A549 (cell line): ENCODE measurements around the gene MORF4L1. TPM values are rescaled to one million over a fixed set of nuclear protein-coding genes. Genes with fewer than 3 reads are reported as not detected.

Source experiments
- ATAC-seq, 2 experiments: fragments of 200-7000 bp in 1 of 2; fragments of >200 bp in 1 of 2; cut with Nextera tagmentation in 1 of 2; cut with Tn5 transposase in 1 of 2; 3 replicates each; pipeline versions ENCODE4 v1.8.0 to v1.9.1; 2018 to 2020; ENCODE audit warnings: mild to moderate bottlenecking in 1 of 2, moderate library complexity in 1 of 2
- CTCF ChIA-PET: fragments of 300-600 bp; sonication (Branson Sonifier 250); formaldehyde crosslinking; extraction: SDS; loops from one replicate; lab custom pipeline; 2021; ENCODE audit warnings: antibody characterized with exemption, inconsistent platforms; lab: Yijun Ruan, JAX
- POLR2A ChIA-PET: fragments of 350-600 bp; formaldehyde crosslinking; extraction: SDS; loops from one replicate; lab custom pipeline; 2021; ENCODE audit warnings: antibody characterized with exemption, inconsistent platforms; lab: Yijun Ruan, JAX
- DNase-seq, 2 experiments: peaks; one replicate each; pipeline versions ENCODE4 v3.0.0 to v3.0.0-alpha.2; 2011 to 2016; ENCODE audit warnings: low read depth in 1 of 2, low spot score in 1 of 2
- FAIRE-seq: peaks from 2 replicates; lab custom pipeline; 2011; peaks lifted over from hg19 to GRCh38; lab: Jason Lieb, UNC
- H3K27ac ChIP-seq, 2 experiments: fragments of >200 bp; sonication (Bioruptor Twin); formaldehyde crosslinking; 3 replicates each; pipeline ENCODE4 v1.5.1; 2016 to 2017
- H3K4me1 ChIP-seq: fragments of >200 bp; sonication (Bioruptor Twin); formaldehyde crosslinking; 3 replicates; pipeline ENCODE4 v1.6.1; 2016
- H3K4me2 ChIP-seq: fragments of >200 bp; sonication (Bioruptor Twin); formaldehyde crosslinking; 3 replicates; pipeline ENCODE4 v1.6.1; 2016
- H3K4me3 ChIP-seq: fragments of >200 bp; sonication (Bioruptor Twin); formaldehyde crosslinking; 3 replicates; pipeline ENCODE4 v1.5.1; 2016
- H3K9me3 ChIP-seq: fragments of >200 bp; sonication (Bioruptor Twin); formaldehyde crosslinking; 3 replicates; pipeline ENCODE4 v1.6.1; 2016
- CBX8 ChIP-seq: fragments of 200-600 bp; sonication (generic); IDR thresholded peaks from 2 replicates; pipeline ENCODE4 v1.6.1; 2016
- CEBPB ChIP-seq, 2 experiments: fragments of >200 bp in 1 of 2; sonication (Bioruptor Twin) in 1 of 2; formaldehyde crosslinking in 1 of 2; IDR thresholded peaks; 2 replicates each; pipeline ENCODE4 v1.6.1; 2012 to 2016
- CHD2 ChIP-seq: fragments of 150-350 bp; IDR thresholded peaks from 2 replicates; pipeline ENCODE4 v1.6.1; 2014; ENCODE audit warnings: low read length; ENCODE audit not compliant: partially characterized antibody
- CHD4 ChIP-seq: fragments of 200-600 bp; sonication (generic); IDR thresholded peaks from 2 replicates; pipeline ENCODE4 v1.6.1; 2016; ENCODE audit warnings: antibody characterized with exemption, mild to moderate bottlenecking, borderline replicate concordance
- E2F6 ChIP-seq: IDR thresholded peaks from 2 replicates; pipeline ENCODE4 v1.6.1; 2012; ENCODE audit warnings: low read depth, borderline replicate concordance
- EHF ChIP-seq: fragments of 250-450 bp; sonication (Bioruptor Pico); IDR thresholded peaks from 2 replicates; pipeline ENCODE4 v1.5.0; 2020; ENCODE audit warnings: mild to moderate bottlenecking
- ESRRA ChIP-seq: fragments of 150-350 bp; IDR thresholded peaks from 2 replicates; pipeline ENCODE4 v1.6.1; 2014; ENCODE audit warnings: mild to moderate bottlenecking, low read length, borderline replicate concordance
- FOSB ChIP-seq: fragments of 250-450 bp; sonication (Bioruptor Pico); IDR thresholded peaks from 2 replicates; pipeline ENCODE4 v1.5.0; 2020; ENCODE audit warnings: mild to moderate bottlenecking, moderate library complexity
- FOSL2 ChIP-seq, 2 experiments: fragments of 450-650 bp in 1 of 2; fragments of >200 bp in 1 of 2; sonication (Bioruptor Twin) in 1 of 2; formaldehyde crosslinking; IDR thresholded peaks; 2 replicates each; pipeline versions ENCODE4 v1.5.0 to v1.6.1; 2016 to 2020; ENCODE audit warnings: mild to moderate bottlenecking in 1 of 2, moderate library complexity in 1 of 2
- FOXS1 ChIP-seq: fragments of 250-450 bp; sonication (Bioruptor Pico); IDR thresholded peaks from 2 replicates; pipeline ENCODE4 v1.5.0; 2020; ENCODE audit warnings: mild to moderate bottlenecking, moderate library complexity
- GATA3 ChIP-seq: IDR thresholded peaks from 2 replicates; pipeline ENCODE4 v1.6.1; 2012; ENCODE audit warnings: borderline replicate concordance
- HEYL ChIP-seq: fragments of 250-450 bp; sonication (Bioruptor Pico); IDR thresholded peaks from 2 replicates; pipeline ENCODE4 v1.8.0; 2021; ENCODE audit warnings: mild to moderate bottlenecking, moderate library complexity
- NFE2L2 ChIP-seq: fragments of 150-350 bp; conservative IDR thresholded peaks from 2 replicates; pipeline ENCODE4 v1.6.1; 2014; ENCODE audit warnings: low read length
- PBX3 ChIP-seq: IDR thresholded peaks from 2 replicates; pipeline ENCODE4 v1.6.1; 2012
- PHF8 ChIP-seq: fragments of 200-600 bp; sonication (generic); IDR thresholded peaks from 2 replicates; pipeline ENCODE4 v1.6.1; 2016; ENCODE audit warnings: low read depth, mild to moderate bottlenecking, antibody characterized with exemption, moderate library complexity, borderline replicate concordance
- RARB ChIP-seq: fragments of 250-450 bp; sonication (Bioruptor Pico); IDR thresholded peaks from 2 replicates; pipeline ENCODE4 v1.8.0; 2021; ENCODE audit warnings: mild to moderate bottlenecking, moderate library complexity
- SMC3 ChIP-seq: fragments of >200 bp; sonication (Bioruptor Twin); formaldehyde crosslinking; IDR thresholded peaks from 3 replicates; pipeline ENCODE4 v1.6.1; 2018; ENCODE audit warnings: inconsistent platforms
- TFCP2L1 ChIP-seq: fragments of 250-450 bp; sonication (Bioruptor Pico); IDR thresholded peaks from 2 replicates; pipeline ENCODE4 v1.5.0; 2021; ENCODE audit warnings: mild to moderate bottlenecking
- ZFP36 ChIP-seq: fragments of 450-650 bp; IDR thresholded peaks from 2 replicates; pipeline ENCODE4 v1.6.1; 2014; ENCODE audit warnings: borderline replicate concordance; ENCODE audit not compliant: partially characterized antibody
- WGBS: methylation state at CpG from one replicate; pipeline ENCODE4 v1.1.6; 2017; ENCODE audit errors: missing lambda C conversion rate; 5-methylcytosine and 5-hydroxymethylcytosine counted together
- polyA plus RNA-seq, 4 experiments: library from polyadenylated mRNA; depleted of rRNA in 3 of 4; stranded (reverse); fragments of >200 nt; fragmentation: RNase III in 1 of 4; extraction: RNeasy Plus Mini Kit Qiagen cat#74134 plus additional on column Dnase treatment in 1 of 4; gene quantifications; 2 replicates in 3 of 4; 3 replicates in 1 of 4; pipeline ENCODE4 v1.2.3, GENCODE V29; 2011 to 2017
- TF ChIP-seq, protein P1 (sequence below): IDR thresholded peaks from 2 replicates; pipeline ENCODE4 v1.6.1; 2012
- TF ChIP-seq, protein P2 (sequence below): fragments of 150-350 bp; IDR thresholded peaks from 2 replicates; pipeline ENCODE4 v1.6.1; 2014; ENCODE audit warnings: low read depth, mild to moderate bottlenecking, low read length
- TF ChIP-seq, protein P3 (sequence below): fragments of >200 bp; sonication (Bioruptor Twin); formaldehyde crosslinking; IDR thresholded peaks from 3 replicates; pipeline ENCODE4 v1.5.1; 2016

Gene MORF4L1
- polyA plus RNA-seq, 2 of the 4 experiments (the other 2 are of a cell fraction), result 498 to 927 TPM

DNA sequence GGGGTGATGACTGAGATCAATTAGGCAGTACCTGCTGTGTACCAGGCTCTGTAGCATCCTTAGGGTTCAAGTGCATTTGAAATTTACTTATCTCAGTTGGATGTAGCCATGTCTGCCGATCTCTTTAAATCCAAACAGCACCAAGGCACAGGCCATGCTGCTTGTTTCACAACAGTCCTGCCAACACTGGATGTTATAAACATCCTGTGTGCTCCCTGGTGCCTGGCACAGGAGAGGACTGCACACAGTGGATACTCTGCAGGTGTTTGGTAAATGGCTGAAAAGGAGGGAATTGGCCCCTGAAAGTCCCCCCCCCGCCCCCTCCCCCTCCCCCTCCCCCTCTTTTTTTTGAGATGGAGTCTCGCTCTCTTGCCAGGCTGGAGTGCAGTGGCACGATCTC, 45.2 kb downstream of the MORF4L1 start (continued):
- TF ChIP-seq E2F6 (no peak), ZFP36 (no peak), GATA3 (no peak)

- ATAC-seq, result no peak
- no peak overlapping the region for H3K27ac ChIP-seq
- POLR2A ChIA-PET, result no interaction called here
- no peak overlapping the region for H3K4me3 ChIP-seq
- 80% methylated on average over 6 of the region's 6 CpGs for WGBS
- no peak for FAIRE-seq
- H3K4me2 ChIP-seq, result no peak overlapping the region
- H3K9me3 ChIP-seq, result no peaks in the 10 kb centered on the region
- CTCF ChIA-PET, result interaction anchor here (0.8 to 4.4 kb wide), 7 partner anchors 9 to 263 kb away, joined by 3 to 28 read pairs (median 8); no protein-coding TSS in a partner anchor
- DNase-seq, result no peak
- peaks cover 7% of the 10 kb centered on the region; the same call in 2 of the 3 replicates for H3K4me1 ChIP-seq
- no peak for TF ChIP-seq EHF (CRISPR knock-in tag)
- TF ChIP-seq, protein P1, sequence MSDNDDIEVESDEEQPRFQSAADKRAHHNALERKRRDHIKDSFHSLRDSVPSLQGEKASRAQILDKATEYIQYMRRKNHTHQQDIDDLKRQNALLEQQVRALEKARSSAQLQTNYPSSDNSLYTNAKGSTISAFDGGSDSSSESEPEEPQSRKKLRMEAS, result no peak
- TF ChIP-seq FOSL2 (IDR thresholded peaks at IDR 0.05), result no peak
- no peak for TF ChIP-seq FOSL2 (CRISPR knock-in tag; IDR thresholded peaks at IDR 0.05)
- no peak for TF ChIP-seq NFE2L2
- no peak for TF ChIP-seq TFCP2L1
- no peak for TF ChIP-seq SMC3
- TF ChIP-seq HEYL, result no peak
- TF ChIP-seq FOXS1, result no peak
- no peak for TF ChIP-seq CEBPB (IDR thresholded peaks at IDR 0.05)
- TF ChIP-seq PHF8, result no peak
- TF ChIP-seq ESRRA, result no peak
- TF ChIP-seq CBX8, result no peak
- no peak for TF ChIP-seq CHD4
- TF ChIP-seq, protein P2, sequence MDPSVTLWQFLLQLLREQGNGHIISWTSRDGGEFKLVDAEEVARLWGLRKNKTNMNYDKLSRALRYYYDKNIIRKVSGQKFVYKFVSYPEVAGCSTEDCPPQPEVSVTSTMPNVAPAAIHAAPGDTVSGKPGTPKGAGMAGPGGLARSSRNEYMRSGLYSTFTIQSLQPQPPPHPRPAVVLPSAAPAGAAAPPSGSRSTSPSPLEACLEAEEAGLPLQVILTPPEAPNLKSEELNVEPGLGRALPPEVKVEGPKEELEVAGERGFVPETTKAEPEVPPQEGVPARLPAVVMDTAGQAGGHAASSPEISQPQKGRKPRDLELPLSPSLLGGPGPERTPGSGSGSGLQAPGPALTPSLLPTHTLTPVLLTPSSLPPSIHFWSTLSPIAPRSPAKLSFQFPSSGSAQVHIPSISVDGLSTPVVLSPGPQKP, result no peak
- TF ChIP-seq PBX3, result no peak
- TF ChIP-seq FOSB (CRISPR knock-in tag), result no peak
- TF ChIP-seq, protein P3, sequence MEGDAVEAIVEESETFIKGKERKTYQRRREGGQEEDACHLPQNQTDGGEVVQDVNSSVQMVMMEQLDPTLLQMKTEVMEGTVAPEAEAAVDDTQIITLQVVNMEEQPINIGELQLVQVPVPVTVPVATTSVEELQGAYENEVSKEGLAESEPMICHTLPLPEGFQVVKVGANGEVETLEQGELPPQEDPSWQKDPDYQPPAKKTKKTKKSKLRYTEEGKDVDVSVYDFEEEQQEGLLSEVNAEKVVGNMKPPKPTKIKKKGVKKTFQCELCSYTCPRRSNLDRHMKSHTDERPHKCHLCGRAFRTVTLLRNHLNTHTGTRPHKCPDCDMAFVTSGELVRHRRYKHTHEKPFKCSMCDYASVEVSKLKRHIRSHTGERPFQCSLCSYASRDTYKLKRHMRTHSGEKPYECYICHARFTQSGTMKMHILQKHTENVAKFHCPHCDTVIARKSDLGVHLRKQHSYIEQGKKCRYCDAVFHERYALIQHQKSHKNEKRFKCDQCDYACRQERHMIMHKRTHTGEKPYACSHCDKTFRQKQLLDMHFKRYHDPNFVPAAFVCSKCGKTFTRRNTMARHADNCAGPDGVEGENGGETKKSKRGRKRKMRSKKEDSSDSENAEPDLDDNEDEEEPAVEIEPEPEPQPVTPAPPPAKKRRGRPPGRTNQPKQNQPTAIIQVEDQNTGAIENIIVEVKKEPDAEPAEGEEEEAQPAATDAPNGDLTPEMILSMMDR, result no peak
- no peak for TF ChIP-seq RARB (CRISPR knock-in tag)
- no peak for TF ChIP-seq CHD2
- TF ChIP-seq, all 56 proteins: peak for 0
These were observed 48.8 kb downstream of the MORF4L1 start for GRCh38 chr15:78921517-78921916.
